Caki2 (cell line): ENCODE measurements around the gene NXT1. TPM values are rescaled to one million over a fixed set of nuclear protein-coding genes. Genes with fewer than 3 reads are reported as not detected.
"Not testable (repeated sequence)": the region's sequence is repeated elsewhere in the genome, so short reads cannot be mapped to it uniquely, and the experiment has no call there.

Source experiments
- DNase-seq: peaks from one replicate; pipeline ENCODE4 v3.0.0-alpha.2; 2015; ENCODE audit warnings: low read depth
- in situ Hi-C: cut with HindIII; loops from 2 replicates; pipeline ENCODE4 v1.10.0; 2016; ENCODE audit warnings: low sequenced_read_pairs, low pct_unique_long_range_greater_than_20kb, mixed read lengths
- total RNA-seq: library from RNA; depleted of rRNA; stranded (reverse); fragments of >200 nt; shearing (Covaris generic); gene quantifications from 2 replicates; pipeline ENCODE4 v1.2.3, GENCODE V29; 2014; ENCODE audit warnings: low replicate concordance

The NXT1 gene
- total RNA-seq, 1 experiment from 2014 or later, result 113 TPM

- no peak for DNase-seq
- in situ Hi-C loops, result no loop called here
Observed at GRCh38 chr20:23325107-23325506, 25.5 kb upstream of the NXT1 start.

- in situ Hi-C loops, result no loop called here
- no peak for DNase-seq
Observed at GRCh38 chr20:23326774-23327173, 23.8 kb upstream of the NXT1 start.

GRCh38 chr20:23327617-23328333 is 22.8 kb upstream of the NXT1 start:
- no peak for DNase-seq
- in situ Hi-C loops, result no loop called here

GRCh38 chr20:23331450-23332350 is 18.9 kb upstream of the NXT1 start:
- DNase-seq, result no peak
- in situ Hi-C loops, result no loop called here

- DNase-seq, result no peak
- in situ Hi-C loops, result no loop called here
Observed at GRCh38 chr20:23332467-23332866, 18.1 kb upstream of the NXT1 start.

GRCh38 chr20:23334111-23334510 is 16.5 kb upstream of the NXT1 start:
- DNase-seq, result no peak
- in situ Hi-C loops, result no loop called here

GRCh38 chr20:23335521-23335920 is 15.1 kb upstream of the NXT1 start:
- DNase-seq, result no peak

GRCh38 chr20:23336476-23336875 is 14.1 kb upstream of the NXT1 start:
- in situ Hi-C loops, result no loop called here
- no peak for DNase-seq

More at GRCh38 chr20:23335521-23335920, 15.1 kb upstream of the NXT1 start:
- in situ Hi-C loops, result no loop called here

- in situ Hi-C loops, result no loop called here
- DNase-seq, result no peak
Observed at GRCh38 chr20:23337312-23337711, 13.3 kb upstream of the NXT1 start.

GRCh38 chr20:23339986-23340385 is 10.6 kb upstream of the NXT1 start:
- in situ Hi-C loops, result no loop called here
- no peak for DNase-seq

- in situ Hi-C loops, result no loop called here
- DNase-seq, result peak; percentile 39
Observed at GRCh38 chr20:23340524-23340923, 10.1 kb upstream of the NXT1 start.

- no peak for DNase-seq
- in situ Hi-C loops, result no loop called here
Observed at GRCh38 chr20:23341073-23341472, 9.5 kb upstream of the NXT1 start.

GRCh38 chr20:23343590-23343989 is 7.0 kb upstream of the NXT1 start:
- in situ Hi-C loops, result no loop called here
- DNase-seq, result no peak

GRCh38 chr20:23344336-23344735 is 6.3 kb upstream of the NXT1 start:
- in situ Hi-C loops, result no loop called here
- no peak for DNase-seq

- in situ Hi-C loops, result no loop called here
Observed at GRCh38 chr20:23346002-23346401, 4.6 kb upstream of the NXT1 start.

GRCh38 chr20:23347791-23348190 is 2.8 kb upstream of the NXT1 start:
- in situ Hi-C loops, result no loop called here
- DNase-seq, result no peak

More at GRCh38 chr20:23346002-23346401, 4.6 kb upstream of the NXT1 start:
- no peak for DNase-seq

- in situ Hi-C loops, DNase-seq: not testable (repeated sequence)
Observed at GRCh38 chr20:23348510-23348909, 2.1 kb upstream of the NXT1 start.

GRCh38 chr20:23349338-23350195 is 1.0 kb upstream of the NXT1 start:
- in situ Hi-C loops, result no loop called here
- DNase-seq, result no peak
